GM18907 (cell line): ENCODE data around the gene SKOR1.

ENCODE experiments used
- ATAC-seq: cut with Tn5 transposase; IDR thresholded peaks from one replicate; pipeline ENCODE4 v1.9.1; 2021; ENCODE audit warnings: mild to moderate bottlenecking, moderate library complexity; ENCODE audit not compliant: unreplicated experiment

Gene SKOR1

GRCh38 chr15:67831363-67831762 lies 6.1 kb downstream of the SKOR1 start:
- ATAC-seq, result no peak

- no peak for ATAC-seq
Observed at GRCh38 chr15:67832031-67832551, 6.8 kb downstream of the SKOR1 start.

- no peak for ATAC-seq
Observed at GRCh38 chr15:67832897-67833709, 7.8 kb downstream of the SKOR1 start.

- no peak for ATAC-seq
Observed at GRCh38 chr15:67833710-67834511, 8.6 kb downstream of the SKOR1 start.

- ATAC-seq, result no peak
Observed at GRCh38 chr15:67834581-67835296, 9.4 kb downstream of the SKOR1 start.

GRCh38 chr15:67835297-67836133 lies 10.2 kb downstream of the SKOR1 start:
- ATAC-seq, result no peak

- no peak for ATAC-seq
Observed at GRCh38 chr15:67836134-67836455, 10.8 kb downstream of the SKOR1 start.

- ATAC-seq, result no peak
Observed at GRCh38 chr15:67836477-67836876, 11.2 kb downstream of the SKOR1 start.

GRCh38 chr15:67836955-67837354 lies 11.6 kb downstream of the SKOR1 start:
- no peak for ATAC-seq

- no peak for ATAC-seq
Observed at GRCh38 chr15:67838789-67839332, 13.6 kb downstream of the SKOR1 start.

- ATAC-seq, result peak; percentile 12
Observed at GRCh38 chr15:67839499-67839928, 14.2 kb downstream of the SKOR1 start.

- ATAC-seq, result peak; percentile 82
Observed at GRCh38 chr15:67839929-67840748, 14.8 kb downstream of the SKOR1 start, which contains the start of gene RNU6-1. Gene RNU6-1 (minus strand): TSS chr15:67840045.

GRCh38 chr15:67840749-67841512 lies 15.6 kb downstream of the SKOR1 start:
- no peak for ATAC-seq

- ATAC-seq, result no peak
Observed at GRCh38 chr15:67841513-67841762, 16.1 kb downstream of the SKOR1 start.

GRCh38 chr15:67843092-67843501 lies 17.8 kb downstream of the SKOR1 start:
- ATAC-seq, result no peak

- ATAC-seq, result no peak
Observed at GRCh38 chr15:67843571-67844387, 18.5 kb downstream of the SKOR1 start.

GRCh38 chr15:67845974-67846373 lies 20.7 kb downstream of the SKOR1 start:
- ATAC-seq, result no peak

- ATAC-seq, result no peak
Observed at GRCh38 chr15:67849538-67849937, 24.2 kb downstream of the SKOR1 start.
